Upper lobe of right lung (tissue), 1 donor: ENCODE measurements around the gene IQCB1. TPM values are rescaled to one million over a fixed set of nuclear protein-coding genes. Genes with fewer than 3 reads are reported as not detected.

Experiments used
- ATAC-seq: fragments of 200-7000 bp; cut with Tn5 transposase; one replicate; pipeline ENCODE4 v1.9.1; 2020; ENCODE audit warnings: mild to moderate bottlenecking, moderate library complexity
- DNase-seq: peaks from one replicate; pipeline ENCODE4 v3.0.0-alpha.2; 2020
- H3K27ac ChIP-seq: fragments of 200-600 bp; one replicate; pipeline ENCODE4 v1.8.0; 2022
- H3K27me3 ChIP-seq: fragments of 200-600 bp; one replicate; pipeline ENCODE4 v1.8.0; 2022; ENCODE audit warnings: mild to moderate bottlenecking
- H3K36me3 ChIP-seq: fragments of 200-600 bp; one replicate; pipeline ENCODE4 v1.8.0; 2022
- H3K4me1 ChIP-seq: fragments of 200-600 bp; one replicate; pipeline ENCODE4 v1.8.0; 2022
- H3K4me3 ChIP-seq: fragments of 200-600 bp; one replicate; pipeline ENCODE4 v1.8.0; 2022; ENCODE audit warnings: mild to moderate bottlenecking
- H3K9me3 ChIP-seq: fragments of 200-600 bp; one replicate; pipeline ENCODE4 v1.8.0; 2022
- CTCF ChIP-seq: fragments of 200-600 bp; IDR thresholded peaks from one replicate; pipeline ENCODE4 v1.8.0; 2022; ENCODE audit warnings: antibody characterized with exemption
- intact Hi-C: fragments of 100-400 bp; cut with DNase I; formaldehyde crosslinking; loops from one replicate; pipeline ENCODE4 v1.11.0; 2022
- total RNA-seq: library from RNA; stranded (reverse); fragmentation: NEBNext Ultra II Directional; extraction: Animal tissue kit (Norgen Biotek cat#: 25700); gene quantifications from one replicate; pipeline ENCODE4 v1.2.1, GENCODE V29; 2021
- donor health status: DM: no; HTN: yes; CAD: no; lungs with severe emphysema.

Gene IQCB1
- total RNA-seq, 1 donor from 2014 or later: 14.5 TPM

GRCh38 chr3:121839962-121840361 is 5.1 kb upstream of the IQCB1 start:
- H3K4me3 ChIP-seq: no peak overlapping the region
- no peak overlapping the region for H3K27ac ChIP-seq
- H3K4me1 ChIP-seq: peaks cover 7% of the 10 kb centered on the region
- no peak for ATAC-seq
- H3K27me3 ChIP-seq: no peaks in the 10 kb centered on the region
- no peaks in the 10 kb centered on the region for H3K9me3 ChIP-seq
- DNase-seq: no peak
- no peak for TF ChIP-seq CTCF
- no peaks in the 10 kb centered on the region for H3K36me3 ChIP-seq
- intact Hi-C loops: no loop called here

GRCh38 chr3:121836481-121836880 is 1.6 kb upstream of the IQCB1 start:
- Histone ChIP-seq H3K4me1 (peaks cover 17% of the 10 kb centered on the region), H3K4me3 (peak overlapping the region; percentile 79), H3K36me3 (peaks cover 3% of the 10 kb centered on the region), H3K9me3 (no peaks in the 10 kb centered on the region), H3K27me3 (no peaks in the 10 kb centered on the region), H3K27ac (no peak overlapping the region)
- DNase-seq (no peak), ATAC-seq (no peak)
- intact Hi-C loops: no loop called here
- no peak for TF ChIP-seq CTCF

GRCh38 chr3:121836064-121836463 is 1.2 kb upstream of the IQCB1 start:
- Histone ChIP-seq H3K27ac (no peak overlapping the region), H3K36me3 (peaks cover 5% of the 10 kb centered on the region), H3K27me3 (no peaks in the 10 kb centered on the region), H3K4me3 (peak overlapping the region; percentile 79), H3K9me3 (no peaks in the 10 kb centered on the region), H3K4me1 (peaks cover 17% of the 10 kb centered on the region)
- ATAC-seq (no peak), DNase-seq (no peak)
- no peak for TF ChIP-seq CTCF
- intact Hi-C loops: no loop called here

GRCh38 chr3:121835465-121835801 is 573 bp upstream of the IQCB1 start:
- intact Hi-C loops: no loop called here
- peaks cover 5% of the 10 kb centered on the region for H3K36me3 ChIP-seq
- DNase-seq: no peak
- ATAC-seq: no peak
- no peak for TF ChIP-seq CTCF
- H3K27me3 ChIP-seq: no peaks in the 10 kb centered on the region
- H3K9me3 ChIP-seq: no peaks in the 10 kb centered on the region
- peaks cover 17% of the 10 kb centered on the region for H3K4me1 ChIP-seq
- peak overlapping the region; percentile 68 for H3K27ac ChIP-seq
- peak overlapping the region; percentile 79 for H3K4me3 ChIP-seq

- H3K4me3 ChIP-seq: peak overlapping the region; percentile 79
- H3K9me3 ChIP-seq: no peaks in the 10 kb centered on the region
- ATAC-seq: no peak
- no peak for DNase-seq
- no peaks in the 10 kb centered on the region for H3K27me3 ChIP-seq
- intact Hi-C loops: no loop called here
- H3K4me1 ChIP-seq: peaks cover 17% of the 10 kb centered on the region
- peaks cover 5% of the 10 kb centered on the region for H3K36me3 ChIP-seq
- peak overlapping the region; percentile 85 for H3K27ac ChIP-seq
- TF ChIP-seq CTCF: no peak
Observed at GRCh38 chr3:121834157-121834670, 646 bp downstream of the IQCB1 start.

- DNase-seq (no peak), ATAC-seq (no peak)
- peaks cover 11% of the 10 kb centered on the region for H3K9me3 ChIP-seq
- peaks cover 59% of the 10 kb centered on the region for H3K36me3 ChIP-seq
- TF ChIP-seq CTCF: no peak
- no peak overlapping the region for H3K27ac ChIP-seq
- intact Hi-C loops: no loop called here
- no peak overlapping the region for H3K4me3 ChIP-seq
- no peaks in the 10 kb centered on the region for H3K27me3 ChIP-seq
- no peaks in the 10 kb centered on the region for H3K4me1 ChIP-seq
Observed at GRCh38 chr3:121822973-121823372, 11.9 kb downstream of the IQCB1 start.
